ENCODE measurements around the gene CD300LD. TPM values are rescaled to one million over a fixed set of nuclear protein-coding genes. Genes with fewer than 3 reads are reported as not detected.
"Not testable (repeated sequence)": the region's sequence is repeated elsewhere in the genome, so short reads cannot be mapped to it uniquely, and the experiment has no call there.

The CD300LD gene
- total RNA-seq, 2 experiments from 2014 or later = not detected

- Mint-ChIP-seq H3K4me3 (peak overlapping the region; percentile 25), H3K27ac (peak overlapping the region; percentile 64), H3K9me3 (no peaks in the 10 kb centered on the region), H3K4me1 (peaks cover 8% of the 10 kb centered on the region), H3K36me3 (no peaks in the 10 kb centered on the region), H3K27me3 (peaks cover 4% of the 10 kb centered on the region)
- POLR2A ChIA-PET = no interaction called here
- ATAC-seq (ENCODE audit: low read depth) (peak; percentile 77), DNase-seq (peak; percentile 4)
Measured at GRCh38 chr17:74558882-74559519, 33.1 kb downstream of the CD300LD start.

GRCh38 chr17:74558402-74558801 is 33.7 kb downstream of the CD300LD start:
- H3K27ac Mint-ChIP-seq = not testable (repeated sequence)

GRCh38 chr17:74555427-74555940 is 36.6 kb downstream of the CD300LD start:
- Mint-ChIP-seq H3K27ac (no peak overlapping the region), H3K9me3 (no peaks in the 10 kb centered on the region), H3K4me1 (peaks cover 8% of the 10 kb centered on the region), H3K4me3 (no peak overlapping the region), H3K36me3 (no peaks in the 10 kb centered on the region), H3K27me3 (no peaks in the 10 kb centered on the region)
- DNase-seq (no peak), ATAC-seq (ENCODE audit: low read depth) (no peak)
- POLR2A ChIA-PET = interaction anchor here (1.5 kb wide), 1 partner anchor 10 kb away, joined by 4 read pairs; the partner anchor contains the start of gene CD300C

More at GRCh38 chr17:74558402-74558801, 33.7 kb downstream of the CD300LD start:
- H3K4me3 Mint-ChIP-seq; H3K36me3 Mint-ChIP-seq; H3K4me1 Mint-ChIP-seq; ATAC-seq (ENCODE audit: low read depth); H3K9me3 Mint-ChIP-seq; POLR2A ChIA-PET; H3K27me3 Mint-ChIP-seq: not testable (repeated sequence)
- peak; percentile 4 for DNase-seq

GRCh38 chr17:74554909-74555308 is 37.2 kb downstream of the CD300LD start:
- DNase-seq = no peak
- POLR2A ChIA-PET = no interaction called here
- Mint-ChIP-seq H3K36me3 (no peaks in the 10 kb centered on the region), H3K4me3 (no peak overlapping the region), H3K9me3 (no peaks in the 10 kb centered on the region), H3K27me3 (no peaks in the 10 kb centered on the region), H3K4me1 (peaks cover 8% of the 10 kb centered on the region), H3K27ac (no peak overlapping the region)
- no peak for ATAC-seq (ENCODE audit: low read depth)

- Mint-ChIP-seq H3K36me3 (no peaks in the 10 kb centered on the region), H3K27ac (no peak overlapping the region), H3K9me3 (no peaks in the 10 kb centered on the region), H3K27me3 (no peaks in the 10 kb centered on the region), H3K4me3 (no peak overlapping the region), H3K4me1 (peaks cover 12% of the 10 kb centered on the region)
- DNase-seq (no peak), ATAC-seq (ENCODE audit: low read depth) (no peak)
- POLR2A ChIA-PET = no interaction called here
Measured at GRCh38 chr17:74552037-74552436, 40.0 kb downstream of the CD300LD start.

GRCh38 chr17:74550602-74551001 is 41.5 kb downstream of the CD300LD start:
- Mint-ChIP-seq H3K27me3 (no peaks in the 10 kb centered on the region), H3K9me3 (no peaks in the 10 kb centered on the region), H3K36me3 (no peaks in the 10 kb centered on the region), H3K27ac (no peak overlapping the region), H3K4me3 (no peak overlapping the region), H3K4me1 (peaks cover 20% of the 10 kb centered on the region)
- POLR2A ChIA-PET = no interaction called here
- ATAC-seq (ENCODE audit: low read depth) = no peak
- no peak for DNase-seq

- Mint-ChIP-seq H3K4me1 (peaks cover 25% of the 10 kb centered on the region), H3K9me3 (no peaks in the 10 kb centered on the region), H3K4me3 (no peak overlapping the region), H3K27ac (no peak overlapping the region), H3K27me3 (no peaks in the 10 kb centered on the region), H3K36me3 (no peaks in the 10 kb centered on the region)
- ATAC-seq (ENCODE audit: low read depth) (no peak), DNase-seq (no peak)
- POLR2A ChIA-PET = no interaction called here
Measured at GRCh38 chr17:74549343-74549742, 42.7 kb downstream of the CD300LD start.

- no peaks in the 10 kb centered on the region for H3K27me3 Mint-ChIP-seq
- no peaks in the 10 kb centered on the region for H3K36me3 Mint-ChIP-seq
- no peaks in the 10 kb centered on the region for H3K9me3 Mint-ChIP-seq
- H3K4me3 Mint-ChIP-seq = peak overlapping the region; percentile 67
- POLR2A ChIA-PET = no interaction called here
- DNase-seq = peak; percentile 50
- H3K27ac Mint-ChIP-seq = peak overlapping the region; percentile 85
- peaks cover 25% of the 10 kb centered on the region for H3K4me1 Mint-ChIP-seq
- ATAC-seq (ENCODE audit: low read depth) = peak; percentile 78
Measured at GRCh38 chr17:74547736-74548135, 44.3 kb downstream of the CD300LD start.

GRCh38 chr17:74547264-74547663 is 44.8 kb downstream of the CD300LD start:
- H3K27ac Mint-ChIP-seq = peak overlapping the region; percentile 85
- POLR2A ChIA-PET = no interaction called here
- peak overlapping the region; percentile 67 for H3K4me3 Mint-ChIP-seq
- no peak for ATAC-seq (ENCODE audit: low read depth)
- no peaks in the 10 kb centered on the region for H3K36me3 Mint-ChIP-seq
- peaks cover 25% of the 10 kb centered on the region for H3K4me1 Mint-ChIP-seq
- H3K27me3 Mint-ChIP-seq = no peaks in the 10 kb centered on the region
- DNase-seq = no peak
- no peaks in the 10 kb centered on the region for H3K9me3 Mint-ChIP-seq

GRCh38 chr17:74546586-74546985 is 45.5 kb downstream of the CD300LD start:
- ATAC-seq (ENCODE audit: low read depth) (no peak), DNase-seq (no peak)
- POLR2A ChIA-PET = interaction anchor here (1.2 kb wide), 1 partner anchor 10 kb away, joined by 4 read pairs; no protein-coding TSS in a partner anchor
- H3K36me3 Mint-ChIP-seq = no peaks in the 10 kb centered on the region
- H3K9me3 Mint-ChIP-seq = no peaks in the 10 kb centered on the region
- peak overlapping the region; percentile 36 for H3K27ac Mint-ChIP-seq
- no peaks in the 10 kb centered on the region for H3K27me3 Mint-ChIP-seq
- H3K4me1 Mint-ChIP-seq = peaks cover 25% of the 10 kb centered on the region
- H3K4me3 Mint-ChIP-seq = no peak overlapping the region

GRCh38 chr17:74545843-74546230 is 46.2 kb downstream of the CD300LD start, which contains the start of gene CD300C:
Gene CD300C (minus strand): TSS chr17:74546115. CDS start chr17:74545782, 333 bp downstream.
- ATAC-seq (ENCODE audit: low read depth) (peak; percentile 33), DNase-seq (no peak)
- Mint-ChIP-seq H3K9me3 (no peaks in the 10 kb centered on the region), H3K27ac (peak within 1 kb of the TSS; percentile 62), H3K4me1 (peaks cover 25% of the 10 kb centered on the region), H3K4me3 (no peak within 1 kb of the TSS), H3K27me3 (no peaks in the 10 kb centered on the region), H3K36me3 (no peaks in the 10 kb centered on the region)
- POLR2A ChIA-PET = interaction anchor here (1.2 kb wide), 1 partner anchor 10 kb away, joined by 4 read pairs; no protein-coding TSS in a partner anchor

- no peaks in the 10 kb centered on the region for H3K36me3 Mint-ChIP-seq
- DNase-seq (no peak), ATAC-seq (ENCODE audit: low read depth) (no peak)
- peak overlapping the region; percentile 62 for H3K27ac Mint-ChIP-seq
- H3K27me3 Mint-ChIP-seq = peaks cover 1% of the 10 kb centered on the region
- peaks cover 25% of the 10 kb centered on the region for H3K4me1 Mint-ChIP-seq
- POLR2A ChIA-PET = interaction anchor here (1.2 kb wide), 1 partner anchor 11 kb away, joined by 4 read pairs; no protein-coding TSS in a partner anchor
- no peaks in the 10 kb centered on the region for H3K9me3 Mint-ChIP-seq
- H3K4me3 Mint-ChIP-seq = no peak overlapping the region
Measured at GRCh38 chr17:74544991-74545842, 46.9 kb downstream of the CD300LD start.

- Mint-ChIP-seq H3K4me3 (no peak overlapping the region), H3K27ac (no peak overlapping the region), H3K4me1 (peaks cover 25% of the 10 kb centered on the region), H3K36me3 (no peaks in the 10 kb centered on the region), H3K27me3 (peaks cover 5% of the 10 kb centered on the region), H3K9me3 (no peaks in the 10 kb centered on the region)
- no peak for DNase-seq
- POLR2A ChIA-PET = no interaction called here
- ATAC-seq (ENCODE audit: low read depth) = no peak
Measured at GRCh38 chr17:74543891-74544760, 48.0 kb downstream of the CD300LD start.

Measured in activated naive CD8-positive, alpha-beta T cell treated with anti-CD3 and anti-CD28 coated beads, Interleukin-2, amount 10 ng/mL, durations not matched to agents 7 days and 5 days (primary cell).